ENCODE results near the gene SFI1. TPM values are rescaled to one million over a fixed set of nuclear protein-coding genes. Genes with fewer than 3 reads are reported as not detected.
"Not testable (repeated sequence)": the region's sequence is repeated elsewhere in the genome, so short reads cannot be mapped to it uniquely, and the experiment has no call there.

Gene SFI1
- total RNA-seq, 4 donors from 2014 or later: 31.1 to 57.6 (median 43.1) TPM

DNA sequence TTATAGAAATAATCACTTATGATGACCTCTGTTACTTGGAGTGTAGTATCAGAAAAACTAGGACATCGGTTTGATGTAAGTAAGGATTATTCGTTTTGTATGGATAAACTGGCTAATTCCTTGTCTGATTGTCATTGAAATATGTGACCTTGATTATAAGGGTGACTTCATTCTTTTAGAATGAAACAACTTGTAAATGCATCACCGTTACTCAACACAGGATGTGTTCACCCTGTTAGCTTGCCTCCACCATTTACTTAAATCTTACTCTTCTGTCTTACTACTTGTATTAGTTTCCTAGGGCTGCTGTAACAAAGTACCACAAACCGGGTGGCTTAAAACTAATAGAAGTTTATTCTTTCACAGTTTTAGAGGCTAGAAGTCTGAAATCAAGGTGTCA is 7.9 kb downstream of the SFI1 start:
- Histone ChIP-seq H3K27me3 (no peaks in the 10 kb centered on the region), H3K4me1 (no peaks in the 10 kb centered on the region), H3K4me3 (replicated peaks in 1 of 3) (no peak overlapping the region), H3K36me3 (no peaks in the 10 kb centered on the region), H3K9me3 (no peaks in the 10 kb centered on the region), H3K27ac (no peak overlapping the region)
- TF ChIP-seq, protein P1, sequence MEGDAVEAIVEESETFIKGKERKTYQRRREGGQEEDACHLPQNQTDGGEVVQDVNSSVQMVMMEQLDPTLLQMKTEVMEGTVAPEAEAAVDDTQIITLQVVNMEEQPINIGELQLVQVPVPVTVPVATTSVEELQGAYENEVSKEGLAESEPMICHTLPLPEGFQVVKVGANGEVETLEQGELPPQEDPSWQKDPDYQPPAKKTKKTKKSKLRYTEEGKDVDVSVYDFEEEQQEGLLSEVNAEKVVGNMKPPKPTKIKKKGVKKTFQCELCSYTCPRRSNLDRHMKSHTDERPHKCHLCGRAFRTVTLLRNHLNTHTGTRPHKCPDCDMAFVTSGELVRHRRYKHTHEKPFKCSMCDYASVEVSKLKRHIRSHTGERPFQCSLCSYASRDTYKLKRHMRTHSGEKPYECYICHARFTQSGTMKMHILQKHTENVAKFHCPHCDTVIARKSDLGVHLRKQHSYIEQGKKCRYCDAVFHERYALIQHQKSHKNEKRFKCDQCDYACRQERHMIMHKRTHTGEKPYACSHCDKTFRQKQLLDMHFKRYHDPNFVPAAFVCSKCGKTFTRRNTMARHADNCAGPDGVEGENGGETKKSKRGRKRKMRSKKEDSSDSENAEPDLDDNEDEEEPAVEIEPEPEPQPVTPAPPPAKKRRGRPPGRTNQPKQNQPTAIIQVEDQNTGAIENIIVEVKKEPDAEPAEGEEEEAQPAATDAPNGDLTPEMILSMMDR (IDR thresholded peaks at IDR 0.05): no peak
- TF ChIP-seq POLR2A (IDR thresholded peaks at IDR 0.05): no peak
- WGBS, 2 donors: 69 to 96% methylated on average over 4 of the region's 4 CpGs
- no peak for DNase-seq
- intact Hi-C loops (cut with DNase I): no loop called here

DNA sequence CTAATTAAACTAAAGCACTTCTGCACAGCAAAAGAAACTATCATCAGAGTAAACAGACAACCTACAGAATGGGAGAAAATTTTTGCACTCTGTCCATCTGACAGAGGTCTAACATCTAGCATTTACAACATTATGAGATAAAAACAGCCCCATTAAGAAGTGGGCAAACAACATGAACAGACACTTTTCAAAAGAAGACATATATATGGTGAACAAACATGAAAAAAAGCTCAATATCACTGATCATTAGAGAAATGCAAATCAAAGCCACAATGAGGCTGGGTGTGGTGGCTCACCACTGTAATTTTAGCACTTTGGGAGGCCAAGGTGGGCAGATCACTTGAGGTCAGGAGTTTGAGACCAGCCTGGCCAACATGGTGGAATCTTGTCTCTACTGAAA is 11.2 kb downstream of the SFI1 start:
- H3K36me3 ChIP-seq; H3K4me1 ChIP-seq; H3K27ac ChIP-seq; H3K4me3 ChIP-seq (replicated peaks in 1 of 3); DNase-seq; H3K27me3 ChIP-seq; intact Hi-C loops (cut with DNase I); H3K9me3 ChIP-seq: not testable (repeated sequence)

DNA sequence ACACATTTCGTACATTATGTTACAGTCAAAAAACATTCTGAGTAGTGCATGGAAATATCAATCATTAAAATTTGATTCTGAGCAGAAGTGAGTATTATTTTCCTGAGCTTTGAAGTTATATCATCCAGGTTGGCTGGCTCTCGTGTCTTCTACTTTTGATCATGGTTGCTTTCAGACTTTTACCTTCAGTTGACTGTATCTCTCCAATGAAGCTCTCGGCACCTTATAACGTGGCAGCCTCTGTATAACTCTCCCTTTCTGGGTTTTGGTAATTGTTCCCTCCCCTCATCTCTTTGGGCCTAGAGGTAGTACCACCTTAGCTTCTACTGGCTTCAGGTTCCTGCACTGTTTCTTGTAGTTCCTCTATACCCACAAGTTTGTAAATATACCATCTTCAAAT is 12.2 kb downstream of the SFI1 start:
- intact Hi-C loops (cut with DNase I): no loop called here
- DNase-seq: no peak
- H3K4me1 ChIP-seq: no peaks in the 10 kb centered on the region
- H3K27me3 ChIP-seq: no peaks in the 10 kb centered on the region
- H3K9me3 ChIP-seq: no peaks in the 10 kb centered on the region
- no peak for TF ChIP-seq POLR2A (IDR thresholded peaks at IDR 0.05)
- TF ChIP-seq, protein P1 (IDR thresholded peaks at IDR 0.05): no peak
- no peak overlapping the region for H3K4me3 ChIP-seq (replicated peaks in 1 of 3)
- H3K36me3 ChIP-seq: no peaks in the 10 kb centered on the region
- 96% methylated on average over 4 of the region's 4 CpGs for WGBS, 2 donors
- H3K27ac ChIP-seq: no peak overlapping the region

DNA sequence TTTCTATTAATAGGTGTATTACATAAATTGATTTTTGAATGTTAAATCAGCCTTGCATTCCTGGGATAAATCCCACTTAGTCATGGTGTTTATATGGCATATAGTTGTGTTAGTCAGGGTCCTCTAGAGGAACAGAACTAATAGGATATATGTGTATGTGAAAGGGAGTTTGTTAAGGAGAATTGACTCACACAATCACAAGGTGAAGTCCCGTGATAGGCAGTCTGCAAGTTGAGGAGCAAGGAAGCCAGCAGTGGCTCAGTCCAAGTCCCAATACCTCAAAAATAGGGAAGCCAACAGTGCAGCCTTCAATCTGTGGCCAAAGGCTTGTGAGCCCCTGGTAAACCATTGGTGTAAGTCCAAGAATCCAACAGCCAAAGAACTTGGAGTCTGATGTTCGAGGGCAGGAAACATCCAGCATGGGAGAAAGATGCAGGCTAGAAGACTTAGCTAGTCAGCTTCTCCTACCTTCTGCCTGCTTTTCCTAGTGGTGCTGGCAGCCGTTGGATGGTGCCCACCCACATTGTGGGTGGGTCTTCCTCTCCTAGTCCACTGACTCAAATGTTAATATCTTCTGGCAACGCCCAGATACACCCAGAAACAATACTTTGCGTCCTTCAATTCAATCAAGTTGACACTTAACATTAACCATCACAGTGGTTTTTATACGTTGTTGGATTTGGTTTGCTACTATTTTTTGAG is 12.9 kb downstream of the SFI1 start:
- no peak for DNase-seq
- Histone ChIP-seq H3K4me3 (replicated peaks in 1 of 3) (no peak overlapping the region), H3K27me3 (no peaks in the 10 kb centered on the region), H3K36me3 (no peaks in the 10 kb centered on the region), H3K27ac (no peak overlapping the region), H3K4me1 (no peaks in the 10 kb centered on the region), H3K9me3 (no peaks in the 10 kb centered on the region)
- intact Hi-C loops (cut with DNase I): no loop called here
- WGBS, 2 donors: 91 to 92% methylated on average over 6 of the region's 6 CpGs
- TF ChIP-seq POLR2A (IDR thresholded peaks at IDR 0.05): no peak
- TF ChIP-seq, protein P1 (IDR thresholded peaks at IDR 0.05): no peak

DNA sequence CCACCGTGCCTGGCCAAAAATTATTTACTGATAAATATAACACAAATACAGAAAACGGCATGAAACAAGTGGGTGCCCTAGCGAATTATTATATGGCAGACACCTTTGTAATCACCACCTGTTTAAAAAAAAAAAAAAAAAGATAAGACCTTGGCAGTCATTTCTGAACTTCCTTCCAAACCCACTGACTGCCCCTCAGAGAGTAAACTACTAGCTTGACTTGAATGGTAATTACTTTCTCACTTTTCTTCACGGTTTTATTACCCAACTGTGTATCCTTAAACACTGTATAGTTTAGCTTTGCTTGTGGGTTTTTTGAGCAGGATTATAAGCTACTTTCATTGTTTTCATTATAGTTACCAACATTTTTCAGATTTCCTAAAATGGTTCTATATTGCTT is 23.7 kb downstream of the SFI1 start:
- Histone ChIP-seq H3K27ac (no peak overlapping the region), H3K27me3 (no peaks in the 10 kb centered on the region), H3K4me1 (no peaks in the 10 kb centered on the region), H3K36me3 (no peaks in the 10 kb centered on the region), H3K9me3 (no peaks in the 10 kb centered on the region), H3K4me3 (replicated peaks in 1 of 3) (no peak overlapping the region)
- no peak for TF ChIP-seq POLR2A (IDR thresholded peaks at IDR 0.05)
- TF ChIP-seq, protein P1 (IDR thresholded peaks at IDR 0.05): no peak
- DNase-seq: no peak
- intact Hi-C loops (cut with DNase I): no loop called here
- 86 to 91% methylated on average over 4 of the region's 4 CpGs for WGBS, 2 donors

DNA sequence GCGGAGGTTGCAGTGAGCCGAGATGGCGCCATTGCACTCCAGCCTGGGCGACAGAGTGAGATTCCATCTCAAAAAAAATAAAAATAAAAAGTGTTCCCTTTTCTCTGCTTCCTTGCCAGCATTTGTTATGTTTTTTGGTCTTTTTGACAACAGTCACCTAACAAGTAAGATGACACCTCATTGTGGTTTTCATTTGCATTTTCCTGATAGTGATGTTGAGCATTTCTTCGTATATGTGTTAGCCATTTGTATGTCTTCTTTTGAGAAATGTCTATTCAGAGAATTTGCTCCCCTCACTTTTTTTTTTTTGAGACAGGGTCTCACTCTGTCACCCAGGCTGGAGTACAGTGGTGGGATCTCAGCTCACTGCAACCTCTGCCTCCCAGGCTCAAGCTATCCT is 27.8 kb downstream of the SFI1 start:
- H3K36me3 ChIP-seq: not testable (repeated sequence)

More for the DNA sequence above, 27.8 kb downstream of the SFI1 start:
- H3K9me3 ChIP-seq; H3K4me3 ChIP-seq (replicated peaks in 1 of 3); H3K27me3 ChIP-seq; intact Hi-C loops (cut with DNase I); H3K27ac ChIP-seq; DNase-seq; H3K4me1 ChIP-seq: not testable (repeated sequence)
- WGBS, 2 donors: 93 to 96% methylated on average over 5 of the region's 5 CpGs

Data from thyroid gland (tissue), 4 donors.